ENCODE measurements around the gene RASSF7.
"Not testable (repeated sequence)": the region's sequence is repeated elsewhere in the genome, so short reads cannot be mapped to it uniquely, and the experiment has no call there.

The RASSF7 gene

GRCh38 chr11:567629-568292 lies 7.0 kb downstream of the RASSF7 start:
- DNase-seq = no peak

- DNase-seq = peak; percentile 31
Observed at GRCh38 chr11:568306-569157, 7.8 kb downstream of the RASSF7 start.

DNA sequence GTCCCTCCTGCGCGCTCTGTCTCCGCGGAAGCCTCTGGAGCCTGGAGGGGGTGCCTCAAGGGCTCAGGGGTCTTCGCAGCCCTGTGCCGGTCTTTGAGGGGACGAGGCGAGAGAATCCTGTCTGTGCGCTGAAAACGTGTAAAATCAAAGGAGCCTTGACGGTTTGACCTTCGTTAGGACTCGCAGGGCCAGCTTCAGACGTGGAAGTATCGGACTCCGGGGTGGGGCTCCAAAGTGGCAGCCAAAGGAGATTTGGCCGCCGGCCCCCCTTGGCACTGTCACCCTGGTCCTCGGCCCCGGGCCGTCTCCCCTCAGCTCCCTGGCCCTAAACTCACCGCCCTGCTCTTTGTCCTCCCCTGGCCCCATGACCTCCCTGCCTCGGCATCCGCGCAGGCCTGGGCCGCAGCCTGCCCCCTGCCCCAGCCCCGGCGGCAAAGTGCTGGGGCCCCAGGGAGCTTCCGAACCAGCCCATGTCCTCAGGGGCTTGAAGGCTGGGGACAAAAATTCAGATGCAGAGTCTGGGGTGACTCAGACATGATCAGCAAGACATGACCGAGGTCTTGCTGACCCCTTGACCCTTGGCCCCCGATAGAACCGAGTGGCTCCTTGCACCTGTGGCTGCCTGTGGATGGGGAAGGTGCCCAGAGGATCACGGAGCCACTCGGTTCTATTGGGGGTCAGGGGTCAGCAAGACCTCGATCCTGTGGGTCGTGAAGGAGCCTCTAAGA lies 8.6 kb downstream of the RASSF7 start:
- DNase-seq = no peak

DNA sequence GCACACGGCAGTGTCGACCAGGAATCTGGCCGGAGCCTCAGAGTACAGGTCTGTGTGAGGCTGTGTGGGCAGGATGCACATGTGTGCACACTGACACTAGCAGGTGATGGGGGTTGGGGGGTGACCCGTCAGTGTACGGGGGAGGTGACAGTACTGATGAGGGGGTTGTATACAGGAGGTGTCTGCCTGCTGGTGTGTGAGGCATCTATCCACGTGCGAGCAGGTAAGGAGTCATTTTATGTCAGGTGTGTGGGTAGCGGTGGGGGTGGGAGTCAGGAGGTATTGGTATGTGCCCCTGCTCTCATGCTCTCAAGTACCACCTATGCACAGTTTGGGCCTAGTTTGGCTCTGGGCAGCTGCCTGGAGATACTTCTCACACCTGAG lies 11.0 kb downstream of the RASSF7 start:
- no peak for DNase-seq

GRCh38 chr11:573146-573759 lies 12.5 kb downstream of the RASSF7 start:
- no peak for DNase-seq

- not testable (repeated sequence) for DNase-seq
Observed at GRCh38 chr11:574031-574570, 13.3 kb downstream of the RASSF7 start.

DNA sequence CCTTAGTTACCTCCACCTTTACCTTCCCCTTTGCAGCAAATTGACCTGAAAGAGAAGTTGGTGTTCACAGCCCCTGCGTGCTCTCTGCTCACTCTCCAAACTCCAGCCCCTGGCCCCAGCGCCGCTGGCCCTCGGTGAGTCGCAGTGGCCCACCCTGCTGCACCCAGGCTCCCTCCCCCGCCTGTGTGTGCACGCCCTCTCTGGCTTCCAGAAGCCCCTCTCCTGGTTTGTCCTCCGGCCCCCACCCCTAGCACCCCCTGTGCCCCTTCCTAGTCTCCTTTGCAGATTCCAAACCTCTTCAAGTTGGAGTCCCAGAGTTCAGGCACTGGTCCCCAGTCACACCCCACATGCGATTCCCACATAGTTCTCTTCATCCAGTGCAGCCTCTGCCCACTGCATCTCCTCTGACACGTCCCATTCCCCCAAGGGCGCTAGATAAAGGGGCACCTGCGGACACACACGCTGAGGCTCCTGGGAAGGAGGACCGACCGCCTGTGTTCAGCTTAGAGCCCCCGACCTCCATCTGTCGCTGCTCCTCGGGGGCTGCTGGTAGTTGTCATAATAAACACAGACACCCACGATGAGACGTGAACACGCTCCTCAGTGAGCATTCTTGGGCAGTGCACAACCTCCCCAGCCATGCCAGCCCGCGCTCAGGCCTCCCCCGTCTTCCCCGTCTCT lies 14.0 kb downstream of the RASSF7 start:
- no peak for DNase-seq

DNA sequence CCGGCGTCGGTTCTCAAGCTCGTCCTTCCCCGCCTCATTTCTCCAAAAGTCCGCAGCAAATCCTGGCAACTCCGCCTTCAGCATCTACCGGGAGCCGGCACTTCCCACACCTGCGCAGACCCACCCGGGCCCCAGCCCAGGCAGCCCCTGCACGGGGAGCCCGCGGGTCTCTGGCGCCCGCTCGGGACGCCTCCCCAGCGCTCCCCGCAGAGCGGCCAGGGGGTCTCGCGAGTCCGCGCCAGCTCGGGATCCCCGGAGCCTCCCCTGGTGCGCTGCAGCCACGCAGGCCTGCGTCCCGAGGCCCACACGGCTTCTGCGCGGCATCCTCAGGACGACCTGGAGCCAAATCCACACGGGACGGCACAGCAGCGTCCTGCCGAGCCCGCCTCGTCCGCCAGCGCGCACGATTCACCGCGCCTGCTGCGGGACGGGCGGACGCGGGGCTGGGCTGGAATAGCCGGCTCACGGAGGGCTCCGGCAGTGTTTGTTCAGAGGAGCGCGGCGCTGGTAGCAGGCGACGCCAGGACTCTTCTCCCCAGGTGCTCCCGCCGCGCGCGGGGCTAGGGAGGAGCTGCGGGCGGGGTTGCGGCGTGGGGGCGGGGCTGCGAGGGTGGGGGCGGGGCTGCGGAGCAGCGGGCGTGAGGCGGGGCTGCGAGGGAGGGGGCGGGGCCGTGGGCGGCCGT lies 14.7 kb downstream of the RASSF7 start:
- DNase-seq = no peak

DNA sequence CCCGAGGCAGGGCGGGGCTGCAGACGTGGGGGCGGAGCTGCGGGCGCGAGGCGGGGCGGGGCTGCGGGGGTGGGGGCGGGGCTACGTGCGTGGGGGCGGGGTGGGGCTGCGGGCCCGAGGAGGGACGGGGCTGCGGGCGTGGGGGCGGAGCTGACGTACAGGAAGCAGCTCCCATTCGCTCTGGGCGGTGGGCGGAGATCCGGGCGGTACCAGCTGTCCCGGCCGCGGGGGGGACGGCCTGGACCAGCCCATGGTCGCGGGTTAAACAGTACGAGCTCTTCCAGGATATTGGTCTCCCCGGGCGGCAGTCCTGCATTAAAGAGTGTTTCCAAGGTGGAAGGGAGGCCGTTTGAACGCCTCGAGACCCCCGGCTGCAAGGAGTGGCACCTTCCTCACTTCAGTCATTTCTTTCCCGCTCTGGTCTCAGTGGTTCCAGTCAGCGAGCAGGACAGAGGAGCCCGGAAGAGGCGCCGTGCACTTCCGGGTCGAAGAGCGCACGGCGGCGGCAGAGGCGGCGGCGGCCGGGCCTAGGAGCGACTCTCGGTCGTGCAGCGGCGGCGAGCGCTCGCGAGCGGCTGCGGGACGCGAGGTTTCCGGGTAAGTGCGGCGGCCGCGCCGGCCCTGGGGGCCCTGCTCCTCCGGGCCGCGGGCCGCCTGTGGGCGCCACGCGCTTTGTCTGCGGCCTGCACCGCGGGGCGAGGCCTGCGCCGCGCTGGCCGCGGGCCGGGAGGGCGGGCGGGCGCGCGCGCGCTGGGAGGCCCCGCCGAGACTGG lies 15.4 kb downstream of the RASSF7 start, which contains the start of gene PHRF1:
TSS of gene PHRF1 (plus strand) at position 475 of the 773 bp plus-strand sequence. CDS start 5,043 bp downstream, outside the sequence.
- DNase-seq = peak; percentile 66

- no peak for DNase-seq
Observed at GRCh38 chr11:576811-577610, 16.2 kb downstream of the RASSF7 start.

GRCh38 chr11:577611-577894 lies 16.8 kb downstream of the RASSF7 start:
- DNase-seq = no peak

- no peak for DNase-seq
Observed at GRCh38 chr11:578276-579035, 17.7 kb downstream of the RASSF7 start.

DNA sequence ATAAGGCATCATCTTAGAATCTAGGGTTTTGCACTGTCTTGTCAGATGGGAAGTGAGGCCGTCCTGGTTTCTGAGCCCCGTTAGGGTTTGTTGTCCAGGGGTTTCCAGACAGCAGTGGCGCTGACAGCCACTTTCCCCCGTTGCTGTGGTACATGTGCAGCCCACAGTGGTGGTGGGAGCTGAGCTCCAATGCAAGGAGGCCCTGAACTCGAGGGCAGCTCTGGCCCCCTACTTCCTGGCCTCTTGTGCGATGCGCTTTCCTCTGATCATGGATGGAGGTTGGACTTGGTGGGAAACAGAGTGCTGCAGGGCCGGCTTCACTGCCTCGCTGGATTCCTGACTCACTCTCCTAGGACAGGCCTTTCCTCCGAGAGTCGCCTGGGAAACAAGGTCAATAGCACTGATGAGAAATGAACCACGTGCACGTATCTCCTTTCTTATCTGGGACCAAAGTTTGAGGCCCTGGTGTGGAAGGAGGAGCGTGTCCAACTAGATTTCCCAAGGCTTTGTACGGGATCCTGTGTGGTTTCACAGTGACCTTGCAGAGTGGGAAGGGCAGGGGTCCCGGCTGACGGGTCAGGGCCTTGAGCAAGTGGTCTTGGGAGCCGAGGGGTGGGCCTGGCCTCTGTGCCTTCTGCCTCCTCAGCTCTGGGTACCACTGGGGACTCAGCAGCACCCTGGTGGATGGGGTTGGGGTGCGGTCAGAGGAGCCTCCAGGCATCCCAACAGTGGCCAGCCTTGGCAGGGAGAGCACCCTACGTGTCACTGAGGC lies 19.2 kb downstream of the RASSF7 start:
- DNase-seq = no peak

GRCh38 chr11:581342-581741 lies 20.6 kb downstream of the RASSF7 start:
- no peak for DNase-seq

DNA sequence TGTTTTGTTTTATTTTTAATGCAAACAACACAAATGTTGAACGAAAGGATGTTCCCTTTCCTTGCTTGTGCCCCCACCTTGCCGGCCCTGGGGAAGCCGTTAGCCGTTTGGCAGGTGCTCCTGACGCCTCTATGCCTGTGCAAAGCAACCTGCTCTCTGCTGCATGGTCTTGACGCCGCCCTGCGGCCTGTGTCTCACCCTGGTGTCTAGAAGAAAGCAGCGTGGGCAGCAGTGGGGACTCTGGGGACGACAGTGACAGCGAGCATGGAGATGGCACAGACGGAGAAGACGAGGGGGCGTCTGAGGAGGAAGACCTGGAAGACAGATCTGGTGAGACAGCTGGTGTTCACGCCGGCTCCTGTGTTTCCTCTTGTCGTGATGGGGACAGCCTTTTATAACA lies 21.0 kb downstream of the RASSF7 start:
- no peak for DNase-seq

DNA sequence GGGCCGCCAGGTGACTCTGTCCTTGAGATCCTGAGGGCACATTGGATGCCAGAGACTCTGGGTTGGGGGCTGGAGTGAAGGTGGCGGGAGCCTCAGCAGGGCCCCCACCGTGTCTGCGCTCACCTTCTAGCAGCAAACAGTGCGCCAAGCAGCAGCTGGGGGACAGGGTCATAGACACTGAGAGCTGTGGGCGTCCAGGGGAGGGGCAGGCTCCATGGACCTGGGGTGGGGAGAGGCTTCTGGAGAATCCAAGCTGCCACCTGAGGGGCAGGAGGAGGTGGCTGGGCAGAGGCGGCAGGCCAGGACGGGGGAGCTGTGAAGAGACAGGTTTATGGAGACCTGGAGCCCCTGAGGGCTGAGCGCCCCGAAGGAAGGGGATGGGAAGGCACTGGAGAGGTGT lies 23.5 kb downstream of the RASSF7 start:
- DNase-seq = no peak

GRCh38 chr11:586376-587316 lies 25.9 kb downstream of the RASSF7 start:
- no peak for DNase-seq

Data from SHP77 treated with DMSO at 0.1 percent for 48 hours (cell line).